ENCODE results near the gene PSMB5. TPM values are rescaled to one million over a fixed set of nuclear protein-coding genes. Genes with fewer than 3 reads are reported as not detected.

Gene PSMB5
- total and polyA plus RNA-seq, 2 of the 13 experiments (the other 11 are each of a cell fraction or from before 2014, with no cell fraction given) = 705 to 871 TPM

DNA sequence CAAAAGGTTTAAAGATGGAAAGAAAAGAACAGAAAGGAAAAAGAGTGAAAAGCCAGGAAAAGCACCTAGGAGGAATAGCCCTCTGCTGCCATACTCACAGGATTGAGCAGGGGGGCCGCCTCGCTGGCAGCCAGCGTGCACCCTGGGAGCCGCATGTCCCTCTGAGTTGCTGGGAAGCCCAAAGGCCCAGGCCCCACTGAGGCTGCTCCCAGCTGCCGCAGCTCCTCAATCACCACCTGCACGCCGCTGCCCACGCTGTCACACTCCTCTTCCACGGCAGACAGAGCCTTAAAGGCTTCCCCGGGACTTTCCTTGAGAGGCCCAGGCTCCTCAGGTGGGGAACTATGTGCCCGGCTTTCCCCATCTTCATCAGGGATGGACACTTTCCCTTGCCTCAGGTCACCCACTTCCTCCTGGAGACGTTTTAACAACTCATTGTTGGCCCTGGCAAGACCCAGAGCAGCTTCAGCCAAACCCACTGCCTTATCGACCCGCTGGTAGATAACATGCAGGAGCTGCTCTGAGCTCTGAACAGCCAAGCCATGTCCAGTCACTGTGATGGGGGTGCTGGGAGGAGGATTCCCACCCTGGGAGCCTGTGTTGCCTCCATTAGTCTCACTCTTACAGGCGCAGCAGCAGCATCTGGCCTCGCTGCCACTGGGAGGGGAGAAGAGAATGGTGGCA, 36.2 kb downstream of the PSMB5 start (continued):
- TF ChIP-seq ZNF343 (CRISPR knock-in tag; IDR thresholded peaks at IDR 0.05) (no peak), SRSF9 (IDR thresholded peaks at IDR 0.05; ENCODE audit: borderline replicate concordance, insufficient read depth, low read depth, low read length, poor library complexity, severe bottlenecking) (no peak), NR2F2 (IDR thresholded peaks at IDR 0.05; ENCODE audit: borderline replicate concordance, low read depth) (no peak), ZNF775 (CRISPR knock-in tag; IDR thresholded peaks at IDR 0.05; ENCODE audit: borderline replicate concordance) (no peak), YEATS4 (CRISPR knock-in tag; IDR thresholded peaks at IDR 0.05; ENCODE audit: borderline replicate concordance) (no peak), IRX3 (CRISPR knock-in tag; IDR thresholded peaks at IDR 0.05; ENCODE audit: borderline replicate concordance, low read depth) (no peak), RELA (CRISPR knock-in tag; IDR thresholded peaks at IDR 0.05) (no peak)
- TF ChIP-seq, protein P1, sequence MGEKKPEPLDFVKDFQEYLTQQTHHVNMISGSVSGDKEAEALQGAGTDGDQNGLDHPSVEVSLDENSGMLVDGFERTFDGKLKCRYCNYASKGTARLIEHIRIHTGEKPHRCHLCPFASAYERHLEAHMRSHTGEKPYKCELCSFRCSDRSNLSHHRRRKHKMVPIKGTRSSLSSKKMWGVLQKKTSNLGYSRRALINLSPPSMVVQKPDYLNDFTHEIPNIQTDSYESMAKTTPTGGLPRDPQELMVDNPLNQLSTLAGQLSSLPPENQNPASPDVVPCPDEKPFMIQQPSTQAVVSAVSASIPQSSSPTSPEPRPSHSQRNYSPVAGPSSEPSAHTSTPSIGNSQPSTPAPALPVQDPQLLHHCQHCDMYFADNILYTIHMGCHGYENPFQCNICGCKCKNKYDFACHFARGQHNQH (CRISPR knock-in tag; IDR thresholded peaks at IDR 0.05) = no peak
- TF ChIP-seq, protein P2, sequence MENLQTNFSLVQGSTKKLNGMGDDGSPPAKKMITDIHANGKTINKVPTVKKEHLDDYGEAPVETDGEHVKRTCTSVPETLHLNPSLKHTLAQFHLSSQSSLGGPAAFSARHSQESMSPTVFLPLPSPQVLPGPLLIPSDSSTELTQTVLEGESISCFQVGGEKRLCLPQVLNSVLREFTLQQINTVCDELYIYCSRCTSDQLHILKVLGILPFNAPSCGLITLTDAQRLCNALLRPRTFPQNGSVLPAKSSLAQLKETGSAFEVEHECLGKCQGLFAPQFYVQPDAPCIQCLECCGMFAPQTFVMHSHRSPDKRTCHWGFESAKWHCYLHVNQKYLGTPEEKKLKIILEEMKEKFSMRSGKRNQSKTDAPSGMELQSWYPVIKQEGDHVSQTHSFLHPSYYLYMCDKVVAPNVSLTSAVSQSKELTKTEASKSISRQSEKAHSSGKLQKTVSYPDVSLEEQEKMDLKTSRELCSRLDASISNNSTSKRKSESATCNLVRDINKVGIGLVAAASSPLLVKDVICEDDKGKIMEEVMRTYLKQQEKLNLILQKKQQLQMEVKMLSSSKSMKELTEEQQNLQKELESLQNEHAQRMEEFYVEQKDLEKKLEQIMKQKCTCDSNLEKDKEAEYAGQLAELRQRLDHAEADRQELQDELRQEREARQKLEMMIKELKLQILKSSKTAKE (CRISPR knock-in tag; IDR thresholded peaks at IDR 0.05; ENCODE audit: borderline replicate concordance) = peak; percentile 49; the same call in 1 of the 2 replicates
